ENCODE data around the gene CFB. TPM values are rescaled to one million over a fixed set of nuclear protein-coding genes. Genes with fewer than 3 reads are reported as not detected.

CFB gene
- total and polyA plus RNA-seq, 2 of the 13 experiments (the other 11 are each of a cell fraction or from before 2014, with no cell fraction given), result 171 to 513 TPM

GRCh38 chr6:31971993-31972708 lies 26.3 kb downstream of the CFB start, which contains the start of gene DXO (continued):
- TF ChIP-seq TFDP2 (CRISPR knock-in tag; IDR thresholded peaks at IDR 0.05) (peak; percentile 84), LCORL (IDR thresholded peaks at IDR 0.05) (no peak), LCORL (CRISPR knock-in tag; IDR thresholded peaks at IDR 0.05) (peak; percentile 67; the same call in 1 of the 2 replicates), ARID5B (CRISPR knock-in tag; IDR thresholded peaks at IDR 0.05) (0 out of 2 replicates have a peak, but pooled peaks have one; percentile 34), HMGXB3 (CRISPR knock-in tag; IDR thresholded peaks at IDR 0.05; ENCODE audit: borderline replicate concordance) (peak; percentile 96), ZNF598 (CRISPR knock-in tag; IDR thresholded peaks at IDR 0.05; ENCODE audit: borderline replicate concordance) (peak; percentile 91), TRAFD1 (CRISPR knock-in tag; IDR thresholded peaks at IDR 0.05; ENCODE audit: borderline replicate concordance) (peak; percentile 56; the same call in 1 of the 2 replicates), NFYB (CRISPR knock-in tag; IDR thresholded peaks at IDR 0.05) (peak; percentile 81), PBX2 (CRISPR knock-in tag; IDR thresholded peaks at IDR 0.05) (peak; percentile 34), NFE2 (CRISPR knock-in tag; IDR thresholded peaks at IDR 0.05) (no peak), ZNF570 (CRISPR knock-in tag; IDR thresholded peaks at IDR 0.05; ENCODE audit: borderline replicate concordance) (no peak), ZNF33B (CRISPR knock-in tag; IDR thresholded peaks at IDR 0.05) (no peak; the same call in 1 of the 2 replicates), PITX1 (CRISPR knock-in tag; IDR thresholded peaks at IDR 0.05) (peak; percentile 43; the same call in 1 of the 2 replicates), ZNF20 (CRISPR knock-in tag; IDR thresholded peaks at IDR 0.05) (0 out of 2 replicates have a peak, but pooled peaks have one; percentile 27), EZH2 (conservative IDR thresholded peaks at IDR 0.05; ENCODE audit: low read depth, low read length) (no peak), POLR2AphosphoS5 (IDR thresholded peaks at IDR 0.05; ENCODE audit: low read depth, low read length) (peak; percentile 33; the same call in 1 of the 2 replicates)
